Heart left ventricle (tissue), 16 donors: ENCODE results near the gene PI4K2B. TPM values are rescaled to one million over a fixed set of nuclear protein-coding genes. Genes with fewer than 3 reads are reported as not detected.

ENCODE experiments used
- ATAC-seq, 4 donors: fragments of 200-7000 bp; cut with Tn5 transposase; one replicate each; pipeline ENCODE4 v1.9.1; 2020 to 2022; ENCODE audit warnings: moderate library complexity in 4 of 4, mild to moderate bottlenecking in 3 of 4, moderate number of reproducible peaks in 1 of 4
- DNase-seq, 5 donors: peaks; one replicate each; pipeline ENCODE4 v3.0.0-alpha.2; 2020
- H3K27ac ChIP-seq, 12 donors: fragments of 200-600 bp; sonication (generic) in 4 of 12; one replicate each; pipeline versions ENCODE4 v1.5.0 to v1.8.0; 2016 to 2022; ENCODE audit warnings: mild to moderate bottlenecking in 2 of 12
- H3K27me3 ChIP-seq, 9 donors: fragments of 200-600 bp; sonication (generic) in 2 of 9; one replicate each; pipeline versions ENCODE4 v1.5.1 to v1.8.0; 2016 to 2022; ENCODE audit warnings: mild to moderate bottlenecking in 3 of 9
- H3K36me3 ChIP-seq, 9 donors: fragments of 200-600 bp; sonication (generic) in 2 of 9; one replicate each; pipeline versions ENCODE4 v1.5.0 to v1.8.0; 2018 to 2022; ENCODE audit warnings: mild to moderate bottlenecking in 2 of 9
- H3K4me1 ChIP-seq, 12 donors: fragments of 200-600 bp; sonication (generic) in 4 of 12; one replicate each; pipeline versions ENCODE4 v1.5.0 to v1.8.0; 2016 to 2022; ENCODE audit warnings: mild to moderate bottlenecking in 3 of 12
- H3K4me3 ChIP-seq, 12 donors: fragments of 200-600 bp; sonication (generic) in 4 of 12; one replicate each; pipeline versions ENCODE4 v1.5.0 to v1.8.0; 2017 to 2022; ENCODE audit warnings: mild to moderate bottlenecking in 9 of 12, moderate library complexity in 4 of 12
- H3K9me3 ChIP-seq, 12 donors: fragments of 200-600 bp; sonication (generic) in 4 of 12; one replicate each; pipeline versions ENCODE4 v1.5.0 to v1.8.0; 2016 to 2022; ENCODE audit warnings: mild to moderate bottlenecking in 1 of 12
- POLR2A ChIP-seq, 2 donors: fragments of 450-650 bp; IDR thresholded peaks; one replicate each; pipeline ENCODE4 v1.6.1; 2017; ENCODE audit warnings: antibody characterized with exemption in 2 of 2, mild to moderate bottlenecking in 2 of 2, moderate library complexity in 2 of 2
- WGBS, 4 donors: extraction: QIAGEN DNeasy Blood & Tissue Kit in 2 of 4; methylation state at CpG; one replicate each; pipeline versions ENCODE4 v1.1.5 to v1.1.7; 2013 to 2018; 5-methylcytosine and 5-hydroxymethylcytosine counted together
- intact Hi-C, 10 donors: fragments of 100-400 bp; cut with DNase I; formaldehyde crosslinking; loops; one replicate each; pipeline versions ENCODE4 v1.11.1 to v1.14.2; 2022
- polyA plus RNA-seq, 2 donors: library from polyadenylated mRNA; stranded (reverse); fragments of 200-250 nt; gene quantifications; one replicate each; pipeline ENCODE4 v1.2.3, GENCODE V29; 2013
- total RNA-seq, 9 donors: library from RNA; depleted of rRNA in 2 of 9; stranded (reverse); fragments of >200 nt in 2 of 9; fragmentation: NEBNext Ultra II Directional in 3 of 9; extraction: Animal tissue kit (Norgen Biotek cat#: 25700) in 3 of 9; gene quantifications; one replicate each; pipeline versions ENCODE4 v1.1.0 to v1.2.4, GENCODE V29; 2016 to 2023
- TF ChIP-seq, protein P1 (sequence below), 12 donors: fragments of 200-600 bp; sonication (generic) in 4 of 12; IDR thresholded peaks; one replicate each; pipeline versions ENCODE4 v1.5.0 to v1.8.0; 2018 to 2022; ENCODE audit warnings: antibody characterized with exemption in 12 of 12, mild to moderate bottlenecking in 5 of 12
- donor health status: ischemic (EF 13 %, LVEDD 7.1; RV severe dilation, severe dysfunction).
- donor health status: healthy with polysubstance abuse.
- donor health status: DM: no; HTN: yes; CAD: no.
- donor health status: DM: no; HTN: no; CAD: no.
- donor health status: ischemic (EF 25% LVEDD 6.9; RV normal size, moderate dysfunction).
- donor health status: ischemic (EF 25% LVEDD 5.7; RV mildly dilated, moderate dysfunction).
- donor health status: healthy.
- donor health status: DM: yes; HTN: yes; CAD: no.
- donor health status: ischemic (EF 35%, LVEDD 5.7; RV mildly dilated, moderate dysfunction).
- donor health status: nonischemic (EF 11% LVEDD 7.7; RV severe dilation, severe dysfunction).
- donor health status: DM: yes; HTN: yes; CAD: no.
- donor health status: PGD.
- donor health status: ischemic (EF 29% LVEDD 5.4; RV normal size, mild dysfunction).
- donor health status: nonischemic (EF 23%, LVEDD 6.1; RV moderate dilation, normal function).

PI4K2B gene
- total and polyA plus RNA-seq, 11 donors, result 1.3 to 6.8 (median 2.6) TPM

DNA sequence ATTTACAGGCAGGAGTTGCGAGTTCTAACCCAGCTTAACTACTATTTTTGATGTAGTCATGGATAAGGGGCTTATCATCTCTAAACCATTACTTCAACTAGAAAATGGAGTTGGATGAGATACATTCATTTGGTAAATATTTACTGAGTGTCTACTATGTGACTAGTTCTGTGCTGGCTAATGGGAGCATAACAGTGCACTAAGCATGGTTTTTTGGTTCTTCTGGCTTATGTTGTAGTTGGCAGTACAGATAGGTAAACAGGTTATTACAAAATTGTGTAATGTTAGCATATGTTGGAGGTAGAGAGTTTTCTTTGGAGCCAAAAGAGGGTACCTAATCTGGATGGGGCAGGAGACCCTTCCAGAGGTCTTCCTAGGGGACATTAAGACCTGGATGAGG is 25.8 kb upstream of the PI4K2B start:
- no peak for TF ChIP-seq POLR2A (IDR thresholded peaks at IDR 0.05)
- TF ChIP-seq, protein P1, sequence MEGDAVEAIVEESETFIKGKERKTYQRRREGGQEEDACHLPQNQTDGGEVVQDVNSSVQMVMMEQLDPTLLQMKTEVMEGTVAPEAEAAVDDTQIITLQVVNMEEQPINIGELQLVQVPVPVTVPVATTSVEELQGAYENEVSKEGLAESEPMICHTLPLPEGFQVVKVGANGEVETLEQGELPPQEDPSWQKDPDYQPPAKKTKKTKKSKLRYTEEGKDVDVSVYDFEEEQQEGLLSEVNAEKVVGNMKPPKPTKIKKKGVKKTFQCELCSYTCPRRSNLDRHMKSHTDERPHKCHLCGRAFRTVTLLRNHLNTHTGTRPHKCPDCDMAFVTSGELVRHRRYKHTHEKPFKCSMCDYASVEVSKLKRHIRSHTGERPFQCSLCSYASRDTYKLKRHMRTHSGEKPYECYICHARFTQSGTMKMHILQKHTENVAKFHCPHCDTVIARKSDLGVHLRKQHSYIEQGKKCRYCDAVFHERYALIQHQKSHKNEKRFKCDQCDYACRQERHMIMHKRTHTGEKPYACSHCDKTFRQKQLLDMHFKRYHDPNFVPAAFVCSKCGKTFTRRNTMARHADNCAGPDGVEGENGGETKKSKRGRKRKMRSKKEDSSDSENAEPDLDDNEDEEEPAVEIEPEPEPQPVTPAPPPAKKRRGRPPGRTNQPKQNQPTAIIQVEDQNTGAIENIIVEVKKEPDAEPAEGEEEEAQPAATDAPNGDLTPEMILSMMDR (IDR thresholded peaks at IDR 0.05), result no peak
- Histone ChIP-seq H3K9me3 (peaks cover 0 to 15% (median 2%) of the 10 kb centered on the region in 12 donors), H3K27ac (no peak overlapping the region), H3K27me3 (no peaks in the 10 kb centered on the region), H3K4me3 (no peak overlapping the region), H3K4me1 (no peaks in the 10 kb centered on the region), H3K36me3 (no peaks in the 10 kb centered on the region)
- ATAC-seq, result no peak
- DNase-seq, result no peak
- intact Hi-C loops, result no loop called here
- WGBS, 4 donors, result 92 to 97% (median 94%) methylated on average over 1 of the region's 1 CpG

DNA sequence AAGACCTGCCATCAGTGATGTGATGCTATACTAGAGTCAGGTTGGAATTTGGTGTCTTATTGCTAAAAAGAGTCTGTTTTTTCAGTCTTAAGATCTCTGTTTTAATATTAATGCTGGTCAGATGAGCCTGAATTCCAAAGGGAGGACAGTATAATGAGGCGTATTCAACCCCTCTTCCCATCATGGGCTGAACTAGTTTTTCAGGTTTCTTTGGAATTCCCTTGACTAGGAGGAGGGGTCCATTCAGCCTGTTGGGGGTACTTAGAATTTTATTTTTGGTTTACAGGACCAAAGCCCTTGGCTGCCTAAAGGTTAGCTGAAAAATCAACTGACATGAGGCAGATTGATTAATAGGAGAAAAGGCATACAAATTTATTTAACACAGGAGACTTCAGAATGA is 24.1 kb upstream of the PI4K2B start:
- WGBS, 4 donors, result 76 to 93% (median 88%) methylated on average over 1 of the region's 1 CpG
- no peaks in the 10 kb centered on the region for H3K36me3 ChIP-seq
- H3K4me3 ChIP-seq, result no peak overlapping the region
- TF ChIP-seq, protein P1 (IDR thresholded peaks at IDR 0.05), result no peak
- no peak for TF ChIP-seq POLR2A (IDR thresholded peaks at IDR 0.05)
- H3K4me1 ChIP-seq, result no peaks in the 10 kb centered on the region
- no peak for ATAC-seq
- intact Hi-C loops, result no loop called here
- DNase-seq, result no peak
- peaks cover 0 to 17% (median 2%) of the 10 kb centered on the region in 12 donors for H3K9me3 ChIP-seq
- H3K27ac ChIP-seq, result no peak overlapping the region
- H3K27me3 ChIP-seq, result no peaks in the 10 kb centered on the region

DNA sequence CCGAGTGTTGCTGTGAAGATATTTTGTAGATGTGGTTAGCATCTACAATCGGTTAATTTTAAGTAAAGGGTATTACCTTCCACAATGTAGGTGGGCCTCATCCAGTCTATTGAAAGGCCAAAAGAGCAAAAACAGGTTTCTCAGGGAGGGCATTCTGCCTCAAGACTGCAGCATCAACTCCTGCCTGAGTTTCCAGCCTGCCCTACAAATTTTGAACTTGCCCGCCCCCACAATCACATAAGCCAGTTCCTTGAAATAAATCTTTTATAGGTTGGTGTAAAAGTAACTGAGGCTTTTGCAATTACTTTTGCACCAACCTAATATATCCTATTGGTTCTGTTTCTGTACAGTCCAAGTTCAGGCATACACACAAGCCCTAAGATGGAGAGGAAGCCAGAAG is 22.1 kb upstream of the PI4K2B start:
- Histone ChIP-seq H3K27me3 (no peaks in the 10 kb centered on the region), H3K9me3 (peaks cover 0 to 17% (median 2%) of the 10 kb centered on the region in 12 donors), H3K27ac (no peak overlapping the region), H3K36me3 (no peaks in the 10 kb centered on the region), H3K4me3 (no peak overlapping the region), H3K4me1 (no peaks in the 10 kb centered on the region)
- TF ChIP-seq, protein P1 (IDR thresholded peaks at IDR 0.05), result no peak
- TF ChIP-seq POLR2A (IDR thresholded peaks at IDR 0.05), result no peak
- ATAC-seq (no peak), DNase-seq (no peak)
- WGBS, 4 donors, result 93 to 97% (median 95%) methylated on average over 3 of the region's 3 CpGs
- intact Hi-C loops, result no loop called here

DNA sequence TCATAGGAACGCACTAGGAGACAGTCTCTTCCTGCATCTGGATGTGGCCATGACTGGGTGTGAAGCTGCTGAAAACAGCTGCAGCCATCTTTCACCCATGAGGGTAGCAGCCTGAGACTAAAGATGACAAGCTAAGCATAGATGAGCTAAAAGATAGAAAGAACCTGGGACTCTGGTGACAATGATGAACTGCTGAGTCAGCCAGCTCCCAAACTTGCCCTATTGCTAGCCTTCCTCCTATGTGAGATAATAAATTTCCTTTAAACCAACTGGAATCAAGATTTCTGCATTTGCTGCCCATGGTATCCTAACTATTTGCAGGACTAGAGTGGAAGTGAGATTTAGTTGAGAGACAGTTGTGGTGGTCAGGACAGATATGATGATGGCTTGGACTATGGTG is 21.0 kb upstream of the PI4K2B start:
- WGBS, 4 donors, result 93 to 100% (median 96%) methylated on average over 1 of the region's 1 CpG
- no peaks in the 10 kb centered on the region for H3K4me1 ChIP-seq
- H3K9me3 ChIP-seq, result peaks cover 0 to 17% (median 2%) of the 10 kb centered on the region in 12 donors
- no peaks in the 10 kb centered on the region for H3K36me3 ChIP-seq
- no peaks in the 10 kb centered on the region for H3K27me3 ChIP-seq
- DNase-seq, result no peak
- ATAC-seq, result no peak
- TF ChIP-seq, protein P1 (IDR thresholded peaks at IDR 0.05), result no peak
- TF ChIP-seq POLR2A (IDR thresholded peaks at IDR 0.05), result no peak
- intact Hi-C loops, result no loop called here
- no peak overlapping the region for H3K4me3 ChIP-seq
- no peak overlapping the region for H3K27ac ChIP-seq
